D341Med (cell line): ENCODE results near the gene FZD2.

Experiments used
- DNase-seq: peaks from one replicate; pipeline ENCODE4 v3.0.0; 2012; ENCODE audit warnings: low spot score

The FZD2 gene

GRCh38 chr17:44607836-44608690 lies 50.8 kb downstream of the FZD2 start:
- no peak for DNase-seq

- peak; percentile 32 for DNase-seq
Observed at GRCh38 chr17:44608727-44609435, 51.6 kb downstream of the FZD2 start.

- DNase-seq = no peak
Observed at GRCh38 chr17:44610331-44610730, 53.0 kb downstream of the FZD2 start.
